ENCODE measurements around the gene GPR78. TPM values are rescaled to one million over a fixed set of nuclear protein-coding genes. Genes with fewer than 3 reads are reported as not detected.

The GPR78 gene
- total RNA-seq, 1 donor from 2014 or later, result 0.97 TPM

DNA sequence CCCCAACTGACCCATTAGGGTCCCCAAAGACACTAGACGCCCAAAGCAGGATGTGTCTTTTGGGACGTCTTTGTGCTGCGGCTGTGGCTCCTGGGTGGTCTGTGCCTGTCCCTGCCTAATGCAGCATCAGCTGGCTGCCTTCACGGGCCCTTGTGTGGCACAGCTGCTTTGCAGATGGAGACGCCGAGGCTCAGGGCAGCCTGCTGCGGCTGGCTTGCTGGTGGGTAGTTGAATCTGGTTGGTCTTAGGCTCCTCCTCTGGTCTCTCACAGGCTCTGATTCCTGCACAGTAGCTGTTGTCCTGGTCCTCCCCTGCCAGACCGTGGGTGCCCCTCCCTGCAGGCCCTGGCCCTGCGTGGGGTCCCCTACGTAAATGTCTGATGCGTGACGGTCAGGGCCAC is 20.5 kb downstream of the GPR78 start:
- no peaks in the 10 kb centered on the region for H3K9me3 Mint-ChIP-seq
- H3K4me1 Mint-ChIP-seq (ENCODE audit: unreplicated experiment), result no peaks in the 10 kb centered on the region
- no peaks in the 10 kb centered on the region for H3K27me3 Mint-ChIP-seq
- no peak overlapping the region for H3K27ac Mint-ChIP-seq
- TF ChIP-seq, protein P1, sequence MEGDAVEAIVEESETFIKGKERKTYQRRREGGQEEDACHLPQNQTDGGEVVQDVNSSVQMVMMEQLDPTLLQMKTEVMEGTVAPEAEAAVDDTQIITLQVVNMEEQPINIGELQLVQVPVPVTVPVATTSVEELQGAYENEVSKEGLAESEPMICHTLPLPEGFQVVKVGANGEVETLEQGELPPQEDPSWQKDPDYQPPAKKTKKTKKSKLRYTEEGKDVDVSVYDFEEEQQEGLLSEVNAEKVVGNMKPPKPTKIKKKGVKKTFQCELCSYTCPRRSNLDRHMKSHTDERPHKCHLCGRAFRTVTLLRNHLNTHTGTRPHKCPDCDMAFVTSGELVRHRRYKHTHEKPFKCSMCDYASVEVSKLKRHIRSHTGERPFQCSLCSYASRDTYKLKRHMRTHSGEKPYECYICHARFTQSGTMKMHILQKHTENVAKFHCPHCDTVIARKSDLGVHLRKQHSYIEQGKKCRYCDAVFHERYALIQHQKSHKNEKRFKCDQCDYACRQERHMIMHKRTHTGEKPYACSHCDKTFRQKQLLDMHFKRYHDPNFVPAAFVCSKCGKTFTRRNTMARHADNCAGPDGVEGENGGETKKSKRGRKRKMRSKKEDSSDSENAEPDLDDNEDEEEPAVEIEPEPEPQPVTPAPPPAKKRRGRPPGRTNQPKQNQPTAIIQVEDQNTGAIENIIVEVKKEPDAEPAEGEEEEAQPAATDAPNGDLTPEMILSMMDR (conservative IDR thresholded peaks at IDR 0.05), result no peak
- no peaks in the 10 kb centered on the region for H3K36me3 Mint-ChIP-seq
- H3K4me3 Mint-ChIP-seq, result no peak overlapping the region
- DNase-seq (ENCODE audit: extremely low spot score, unreplicated experiment), result no peak

DNA sequence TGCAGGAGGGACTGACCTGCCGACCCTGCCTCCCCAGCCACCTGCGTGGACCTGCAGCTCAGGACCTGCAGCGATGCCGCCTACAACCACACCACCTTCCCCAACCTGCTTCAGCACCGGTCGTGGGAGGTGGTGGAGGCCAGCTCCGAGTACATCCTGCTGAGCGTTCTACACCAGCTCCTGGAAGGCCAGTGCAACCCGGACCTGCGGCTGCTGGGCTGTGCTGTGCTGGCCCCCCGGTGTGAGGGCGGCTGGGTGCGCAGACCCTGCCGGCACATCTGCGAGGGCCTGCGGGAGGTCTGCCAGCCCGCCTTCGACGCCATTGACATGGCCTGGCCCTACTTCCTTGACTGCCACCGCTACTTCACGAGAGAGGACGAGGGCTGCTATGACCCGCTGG is 20.9 kb downstream of the GPR78 start:
- Mint-ChIP-seq H3K27me3 (no peaks in the 10 kb centered on the region), H3K36me3 (no peaks in the 10 kb centered on the region), H3K9me3 (no peaks in the 10 kb centered on the region), H3K27ac (no peak overlapping the region), H3K4me1 (ENCODE audit: unreplicated experiment) (no peaks in the 10 kb centered on the region), H3K4me3 (no peak overlapping the region)
- TF ChIP-seq, protein P1 (conservative IDR thresholded peaks at IDR 0.05), result no peak
- no peak for DNase-seq (ENCODE audit: extremely low spot score, unreplicated experiment)

DNA sequence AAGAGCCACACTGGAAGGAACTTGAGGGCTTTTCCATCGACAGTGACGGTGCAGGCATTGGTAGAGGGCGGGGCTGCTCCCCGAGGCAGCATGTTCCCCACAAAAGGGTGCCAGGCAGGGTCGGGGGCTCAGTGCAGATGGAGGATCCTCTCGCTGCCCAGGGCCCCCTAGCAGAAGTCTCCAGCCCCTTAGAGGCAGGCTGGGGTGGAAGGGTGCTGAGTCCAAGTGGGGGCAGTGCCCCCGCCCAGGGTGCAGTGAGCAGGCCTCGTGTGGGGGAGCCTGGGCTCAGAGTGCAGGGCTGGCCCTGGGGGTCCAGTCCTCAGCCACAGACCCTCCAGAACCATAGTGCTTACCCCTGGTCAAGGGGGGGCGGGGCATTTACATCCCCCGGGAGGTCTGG is 21.4 kb downstream of the GPR78 start:
- TF ChIP-seq, protein P1 (conservative IDR thresholded peaks at IDR 0.05), result no peak
- no peaks in the 10 kb centered on the region for H3K36me3 Mint-ChIP-seq
- H3K27me3 Mint-ChIP-seq, result no peaks in the 10 kb centered on the region
- DNase-seq (ENCODE audit: extremely low spot score, unreplicated experiment), result no peak
- no peaks in the 10 kb centered on the region for H3K9me3 Mint-ChIP-seq
- H3K4me3 Mint-ChIP-seq, result no peak overlapping the region
- H3K27ac Mint-ChIP-seq, result no peak overlapping the region
- no peaks in the 10 kb centered on the region for H3K4me1 Mint-ChIP-seq (ENCODE audit: unreplicated experiment)

DNA sequence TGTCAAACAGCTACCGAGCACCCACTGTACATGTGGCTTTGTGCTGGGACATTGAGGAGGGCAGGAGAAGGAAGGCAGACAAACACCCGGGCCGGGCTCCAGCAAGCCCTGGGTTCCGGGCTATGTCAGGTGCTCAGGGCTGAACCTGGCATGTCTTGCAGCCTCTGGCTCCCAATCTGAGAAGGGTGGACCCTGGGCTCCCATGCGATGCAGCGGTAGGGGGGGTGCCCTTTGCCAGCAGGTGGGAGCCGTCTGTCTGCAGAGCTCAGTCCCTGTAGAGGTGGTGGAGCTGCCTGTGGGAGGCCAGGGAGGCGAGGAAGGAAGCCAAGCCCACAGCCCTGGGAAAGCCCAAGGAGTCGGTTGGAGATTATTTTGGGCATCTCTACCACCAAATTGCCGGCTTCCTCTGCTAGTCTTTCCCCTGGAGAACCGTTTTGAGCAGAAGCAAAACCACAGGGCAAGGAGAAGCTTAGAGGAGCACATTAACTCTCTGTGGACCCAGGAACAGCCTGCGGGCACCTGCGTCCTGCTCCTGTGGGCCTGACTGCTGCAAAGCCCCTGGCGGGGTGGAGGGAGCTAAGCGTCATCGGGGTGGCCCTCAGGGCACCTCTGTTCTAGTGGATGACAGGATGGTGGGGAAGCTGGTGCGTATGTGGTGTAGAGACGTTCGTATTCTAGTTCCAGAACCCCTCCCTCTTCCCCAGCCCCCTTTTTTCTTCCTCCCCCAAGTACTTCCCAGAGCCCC is 22.7 kb downstream of the GPR78 start:
- Mint-ChIP-seq H3K36me3 (no peaks in the 10 kb centered on the region), H3K4me3 (no peak overlapping the region), H3K9me3 (no peaks in the 10 kb centered on the region), H3K4me1 (ENCODE audit: unreplicated experiment) (no peaks in the 10 kb centered on the region), H3K27ac (no peak overlapping the region), H3K27me3 (no peaks in the 10 kb centered on the region)
- TF ChIP-seq, protein P1 (conservative IDR thresholded peaks at IDR 0.05), result no peak
- no peak for DNase-seq (ENCODE audit: extremely low spot score, unreplicated experiment)

DNA sequence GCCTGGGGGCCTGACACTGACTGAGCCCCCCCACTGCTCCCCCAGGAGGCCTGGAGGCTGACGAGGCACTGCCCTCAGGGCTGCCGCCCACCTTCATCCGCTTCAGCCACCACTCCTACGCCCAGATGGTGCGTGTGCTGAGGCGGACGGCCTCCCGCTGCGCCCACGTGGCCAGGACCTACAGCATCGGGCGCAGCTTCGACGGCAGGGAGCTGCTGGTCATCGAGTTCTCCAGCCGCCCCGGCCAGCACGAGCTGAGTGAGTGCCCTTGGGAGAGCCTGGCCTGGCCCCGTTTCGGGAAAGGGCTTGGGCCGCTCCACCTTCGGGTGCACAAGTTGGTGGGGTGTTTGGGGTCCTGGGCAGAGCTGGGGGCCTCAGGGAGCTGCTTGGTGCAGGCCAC is 23.7 kb downstream of the GPR78 start:
- no peaks in the 10 kb centered on the region for H3K4me1 Mint-ChIP-seq (ENCODE audit: unreplicated experiment)
- DNase-seq (ENCODE audit: extremely low spot score, unreplicated experiment), result no peak
- no peaks in the 10 kb centered on the region for H3K36me3 Mint-ChIP-seq
- peaks cover 1% of the 10 kb centered on the region for H3K27me3 Mint-ChIP-seq
- TF ChIP-seq, protein P1 (conservative IDR thresholded peaks at IDR 0.05), result no peak
- H3K27ac Mint-ChIP-seq, result no peak overlapping the region
- no peak overlapping the region for H3K4me3 Mint-ChIP-seq
- H3K9me3 Mint-ChIP-seq, result no peaks in the 10 kb centered on the region
